ENCODE data around the gene SORBS1.

DNA sequence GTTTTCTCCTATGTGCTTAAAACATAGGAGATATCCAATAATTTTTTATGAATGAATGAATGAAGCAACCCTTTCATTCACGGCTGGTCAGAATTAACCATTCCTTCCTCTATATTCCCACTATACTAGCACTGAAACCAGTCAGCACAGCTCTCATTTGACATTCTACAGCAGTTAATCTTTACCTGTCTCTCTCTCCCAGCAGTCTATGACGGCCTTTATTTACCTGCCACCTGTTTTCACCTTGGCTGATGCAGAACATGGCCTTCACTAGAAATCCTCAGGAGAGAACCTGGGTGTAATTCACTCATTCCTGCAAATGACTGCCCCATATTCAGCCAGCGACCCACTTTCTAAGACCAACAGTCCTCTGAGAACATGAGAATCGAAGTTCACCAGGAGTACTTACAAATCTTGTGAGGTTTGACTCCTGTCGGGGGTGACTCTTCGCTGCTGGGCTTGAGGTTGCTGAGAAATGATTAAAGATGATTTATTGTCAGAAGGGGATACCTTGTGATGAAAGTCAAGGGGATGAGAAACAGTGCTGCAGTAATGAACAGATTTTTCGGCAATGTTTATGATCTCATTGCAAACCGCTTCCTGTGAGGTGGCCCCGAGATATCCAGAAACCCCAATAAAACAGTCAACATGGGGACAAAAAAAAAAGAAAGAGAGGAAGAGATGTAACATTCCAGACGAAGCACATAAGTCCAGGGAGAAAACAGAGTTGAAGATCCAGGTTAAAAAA, 239.4 kb downstream of the SORBS1 start:
- TF ChIP-seq POLR2A (IDR thresholded peaks at IDR 0.05) = no peak
- TF ChIP-seq, protein P1, sequence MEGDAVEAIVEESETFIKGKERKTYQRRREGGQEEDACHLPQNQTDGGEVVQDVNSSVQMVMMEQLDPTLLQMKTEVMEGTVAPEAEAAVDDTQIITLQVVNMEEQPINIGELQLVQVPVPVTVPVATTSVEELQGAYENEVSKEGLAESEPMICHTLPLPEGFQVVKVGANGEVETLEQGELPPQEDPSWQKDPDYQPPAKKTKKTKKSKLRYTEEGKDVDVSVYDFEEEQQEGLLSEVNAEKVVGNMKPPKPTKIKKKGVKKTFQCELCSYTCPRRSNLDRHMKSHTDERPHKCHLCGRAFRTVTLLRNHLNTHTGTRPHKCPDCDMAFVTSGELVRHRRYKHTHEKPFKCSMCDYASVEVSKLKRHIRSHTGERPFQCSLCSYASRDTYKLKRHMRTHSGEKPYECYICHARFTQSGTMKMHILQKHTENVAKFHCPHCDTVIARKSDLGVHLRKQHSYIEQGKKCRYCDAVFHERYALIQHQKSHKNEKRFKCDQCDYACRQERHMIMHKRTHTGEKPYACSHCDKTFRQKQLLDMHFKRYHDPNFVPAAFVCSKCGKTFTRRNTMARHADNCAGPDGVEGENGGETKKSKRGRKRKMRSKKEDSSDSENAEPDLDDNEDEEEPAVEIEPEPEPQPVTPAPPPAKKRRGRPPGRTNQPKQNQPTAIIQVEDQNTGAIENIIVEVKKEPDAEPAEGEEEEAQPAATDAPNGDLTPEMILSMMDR (IDR thresholded peaks at IDR 0.05) = no peak
